Inflammatory macrophage treated with lipopolysaccharide for 1 hour (primary cell): Measurements from ENCODE around the gene CHRNA5.

Experiments
- DNase-seq, 2 donors: peaks; one replicate each; pipeline ENCODE4 v3.0.0-alpha.2; 2020 to 2022

CHRNA5 gene

DNA sequence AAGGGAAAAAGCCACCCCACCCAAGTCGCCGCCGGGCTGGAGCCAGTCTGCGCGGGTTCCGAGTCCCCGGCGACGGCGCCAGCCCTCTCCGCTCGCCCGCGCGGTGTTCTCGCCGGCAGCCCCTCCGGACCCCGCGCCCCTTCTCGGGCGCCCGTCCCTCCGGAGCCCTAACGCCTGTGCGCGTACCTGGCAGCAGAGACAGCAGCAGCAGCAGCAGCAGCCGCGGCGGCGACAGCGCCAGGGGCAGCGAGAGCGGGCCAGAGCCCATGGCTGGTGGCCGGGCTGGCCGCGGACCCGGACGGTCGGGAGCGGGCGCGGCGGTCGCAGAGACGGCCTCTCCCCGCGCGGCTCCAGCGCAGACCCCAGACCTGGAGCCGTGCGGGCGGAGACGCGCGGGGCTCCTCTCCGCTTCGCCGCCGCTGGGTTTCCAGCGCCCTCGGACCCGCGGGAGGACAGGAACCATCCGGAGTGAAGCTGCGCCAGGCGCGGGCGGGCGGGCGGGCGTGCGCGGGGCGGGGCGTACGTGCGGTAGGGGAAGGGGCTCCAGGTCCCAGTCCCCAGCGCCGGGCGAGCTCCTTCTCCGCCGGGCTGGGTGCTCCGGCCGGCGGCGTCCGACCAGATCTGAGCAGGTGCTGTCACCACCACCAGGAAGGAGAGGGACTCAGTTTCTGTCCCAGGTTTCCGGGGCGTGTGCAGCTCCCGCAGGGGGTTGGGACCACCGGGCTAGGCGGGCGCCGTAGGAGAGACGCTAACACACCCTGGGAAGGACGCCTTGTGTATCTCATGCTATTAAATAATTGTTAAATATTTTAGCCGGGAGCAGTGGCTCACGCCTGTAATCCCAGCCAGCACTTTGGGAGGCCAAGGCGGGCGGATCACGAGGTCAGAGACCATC is 55.5 kb downstream of the CHRNA5 start, which contains the start of gene CHRNA3:
CHRNA3 (minus strand) TSS at position 470 of the 895 bp plus-strand sequence; CDS start at position 268, 202 bp downstream.
- DNase-seq = no peak

DNA sequence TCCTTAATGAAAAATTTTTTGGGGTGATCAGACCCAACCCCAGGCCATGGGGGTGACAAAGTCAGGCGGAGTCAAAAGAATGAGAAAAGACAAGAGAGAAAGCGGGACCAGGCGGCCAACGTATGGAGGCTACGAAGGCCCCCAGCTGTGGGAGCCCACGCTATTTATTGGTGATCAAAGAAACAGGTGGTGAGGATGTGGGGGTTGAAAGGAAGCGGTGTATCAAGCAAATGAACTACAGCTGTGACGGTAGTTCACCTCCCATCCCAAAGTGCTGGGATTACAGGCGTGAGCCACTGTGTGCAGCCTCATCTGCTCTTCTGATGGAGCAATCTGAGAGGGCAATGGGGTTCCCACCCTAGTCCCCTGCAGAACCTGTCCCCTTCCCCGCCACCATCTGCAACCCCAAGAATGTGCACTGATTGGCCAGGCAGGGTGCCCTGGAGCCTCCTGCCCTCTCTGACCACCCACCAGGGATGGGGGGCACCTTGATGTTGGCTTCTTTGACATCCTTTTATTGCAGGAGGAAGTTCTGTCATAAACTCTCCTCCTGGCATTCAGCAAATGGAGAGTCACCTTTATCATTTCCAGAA is 56.6 kb downstream of the CHRNA5 start:
- no peak for DNase-seq

DNA sequence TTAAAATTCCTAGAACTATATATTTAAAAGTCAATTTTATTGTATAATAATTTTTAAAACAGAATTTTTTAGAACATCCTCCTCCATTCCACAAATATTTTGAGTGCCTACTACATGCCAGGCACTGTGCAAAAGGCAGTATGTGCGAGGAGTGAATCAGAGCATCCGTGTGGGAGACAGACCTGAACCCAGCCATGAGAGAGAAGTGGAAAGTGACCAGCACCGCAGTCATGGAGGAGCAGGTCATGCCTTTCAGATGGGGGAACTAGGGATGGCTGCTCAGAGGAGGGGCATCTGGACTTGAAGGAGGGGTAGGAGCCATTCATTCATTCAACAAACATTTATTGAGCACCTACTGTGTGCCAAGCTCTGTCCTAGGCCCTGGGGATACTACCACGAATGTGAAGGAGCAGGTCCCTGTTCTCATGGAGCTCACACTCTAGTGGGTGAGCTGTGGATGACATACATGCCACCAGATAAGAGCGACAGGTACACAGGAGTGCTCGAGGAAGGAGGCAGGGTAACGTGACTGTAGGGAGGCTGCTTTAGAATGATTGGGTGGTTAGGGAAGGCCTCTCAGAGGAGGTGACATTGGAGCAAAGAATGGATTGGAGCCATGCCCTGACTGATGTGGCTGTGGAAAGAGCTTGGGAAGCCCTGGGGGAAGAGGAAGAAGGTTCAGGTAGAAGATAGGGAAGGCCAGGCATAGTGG is 58.6 kb downstream of the CHRNA5 start:
- no peak for DNase-seq

DNA sequence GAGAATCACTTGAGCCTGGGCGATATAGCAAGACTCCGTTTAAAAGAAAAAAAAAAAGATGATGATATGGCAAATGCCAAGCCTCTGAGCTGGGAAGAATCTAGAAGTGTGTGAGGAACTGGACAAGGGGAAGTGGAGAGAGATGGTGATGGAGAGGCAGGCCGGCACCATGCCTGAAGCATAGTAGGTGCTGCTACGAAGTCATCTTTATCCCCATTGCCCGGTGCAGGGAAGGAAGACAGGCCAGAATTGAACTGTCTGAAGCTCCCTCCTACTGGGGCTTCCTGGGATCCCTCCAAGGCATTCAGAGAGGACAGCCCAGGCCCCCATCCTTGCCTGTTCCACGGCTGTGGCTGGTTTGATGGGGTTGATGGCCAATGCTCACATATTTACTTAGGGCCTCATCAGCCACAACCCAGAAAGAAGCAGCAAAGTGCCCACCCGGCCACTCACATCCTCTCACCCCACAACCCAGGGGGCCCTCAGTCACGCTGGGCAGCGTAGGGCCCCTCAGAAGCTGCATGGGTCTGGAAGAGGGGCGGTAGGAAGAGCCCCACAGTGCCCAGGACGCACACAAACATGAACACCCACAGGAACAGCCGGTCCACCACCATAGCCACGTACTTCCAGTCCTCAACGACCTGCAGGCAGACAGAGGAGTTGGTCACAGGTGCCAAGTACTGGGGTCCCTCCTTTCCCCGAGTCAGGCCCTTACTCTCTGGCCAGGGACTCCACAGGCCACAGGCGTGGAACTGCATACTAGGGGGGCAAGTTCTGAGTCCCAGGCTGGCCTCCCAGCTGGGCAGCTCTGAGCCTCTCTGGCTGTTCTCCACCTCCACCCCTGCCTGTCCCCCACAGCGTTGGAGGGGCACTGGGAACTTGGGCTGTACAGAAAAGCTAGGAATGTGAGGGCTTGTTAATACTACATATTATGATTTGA is 59.6 kb downstream of the CHRNA5 start:
- DNase-seq = no peak

DNA sequence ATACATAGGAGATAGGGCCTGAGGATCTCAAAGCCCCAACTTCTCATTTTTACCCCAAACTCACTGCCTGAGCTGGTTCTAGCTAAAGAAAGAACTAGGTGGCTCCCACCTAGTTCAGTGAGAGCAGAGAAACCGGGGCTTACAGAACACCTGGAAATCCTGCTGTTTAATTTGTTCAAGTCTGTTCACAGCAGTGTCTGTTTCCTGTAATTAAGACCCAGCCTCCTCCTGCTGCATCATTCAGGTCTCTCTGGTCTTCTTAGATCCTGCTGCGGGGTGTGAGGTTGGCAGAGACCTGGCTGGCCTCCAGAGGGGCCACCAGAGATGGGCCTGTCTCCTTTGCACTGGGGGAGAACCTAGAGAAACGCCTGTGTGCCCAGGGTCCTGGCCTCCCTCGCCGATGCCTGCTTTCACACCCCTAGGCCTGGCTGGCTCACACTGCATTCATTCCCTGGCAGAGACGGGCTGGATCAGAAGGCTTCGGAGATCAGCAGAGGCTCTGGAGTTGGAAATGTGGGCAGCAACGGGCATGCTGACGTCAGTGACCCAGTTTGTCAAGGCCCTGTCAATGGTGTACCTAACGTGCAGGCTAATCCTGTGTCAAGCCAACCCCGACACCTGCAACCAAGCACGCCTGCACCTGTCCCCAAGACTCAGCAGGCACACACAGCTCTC is 60.4 kb downstream of the CHRNA5 start:
- no peak for DNase-seq

DNA sequence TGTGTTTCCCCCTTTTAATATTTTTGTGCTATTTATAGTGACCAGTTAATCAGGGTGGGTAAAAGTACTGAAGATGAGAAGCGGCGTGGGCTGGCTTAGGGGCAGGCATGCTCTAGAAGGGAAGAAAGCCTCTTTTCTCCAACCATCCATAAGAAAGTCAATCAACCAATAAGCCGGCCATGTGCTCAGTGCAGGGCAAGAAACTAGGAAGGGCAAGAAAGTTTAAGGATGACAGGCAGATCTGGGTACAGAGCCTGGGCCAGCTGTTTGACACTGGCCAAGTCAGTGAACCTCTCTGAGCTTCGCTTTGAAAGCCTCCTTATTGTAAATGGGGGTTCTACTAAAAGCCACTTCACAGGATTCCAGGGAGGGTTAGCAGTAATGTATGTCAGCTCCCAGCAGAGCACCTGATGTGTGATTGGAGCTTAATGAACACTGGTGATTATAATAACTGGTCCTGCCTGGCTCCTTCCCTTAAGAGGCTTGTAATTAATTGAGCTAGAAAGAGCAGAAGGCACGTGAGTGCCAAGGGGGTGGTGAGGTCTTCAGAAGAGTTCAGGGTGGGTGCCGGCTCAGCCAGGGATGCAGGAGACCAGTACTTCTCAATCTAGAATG is 61.2 kb downstream of the CHRNA5 start:
- DNase-seq = no peak

DNA sequence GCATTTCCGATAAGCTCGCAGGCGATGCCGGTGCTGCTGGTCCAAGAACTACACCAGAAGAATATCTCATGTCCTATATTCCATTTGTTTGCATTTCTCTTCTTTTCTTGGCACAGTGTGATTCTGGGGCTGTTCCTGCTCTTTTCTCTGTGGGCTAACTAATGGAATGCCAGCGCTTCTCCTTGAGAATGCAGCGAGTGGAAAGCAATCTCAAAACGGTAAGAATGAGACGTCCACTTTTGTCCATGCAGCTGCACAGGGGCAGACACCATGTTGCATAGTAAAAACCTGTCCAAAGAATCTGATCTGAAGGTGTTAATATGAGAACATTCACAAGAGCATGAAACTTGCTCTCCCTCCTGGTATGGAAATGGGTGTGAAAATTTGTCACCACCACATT is 62.0 kb downstream of the CHRNA5 start:
- no peak for DNase-seq

DNA sequence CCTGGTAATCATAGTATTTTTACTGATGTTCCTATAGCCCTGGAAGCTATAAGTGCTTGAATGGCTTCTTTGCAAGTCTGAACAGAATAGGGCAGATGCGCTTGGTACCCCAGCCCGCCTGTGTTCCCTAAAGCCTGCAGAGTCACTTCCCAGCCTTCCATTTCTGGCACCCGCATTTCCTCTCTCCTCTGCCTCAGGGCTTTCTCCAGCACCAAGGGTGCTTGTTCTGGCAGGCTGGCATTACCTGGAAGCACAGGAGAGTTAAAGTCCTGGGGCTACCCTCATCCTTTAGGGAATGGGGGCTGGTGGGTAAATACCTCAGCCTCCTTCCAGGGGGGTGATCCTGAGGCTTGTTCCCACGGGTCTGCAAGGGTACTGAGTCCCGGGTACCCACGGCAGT is 62.9 kb downstream of the CHRNA5 start:
- no peak for DNase-seq

DNA sequence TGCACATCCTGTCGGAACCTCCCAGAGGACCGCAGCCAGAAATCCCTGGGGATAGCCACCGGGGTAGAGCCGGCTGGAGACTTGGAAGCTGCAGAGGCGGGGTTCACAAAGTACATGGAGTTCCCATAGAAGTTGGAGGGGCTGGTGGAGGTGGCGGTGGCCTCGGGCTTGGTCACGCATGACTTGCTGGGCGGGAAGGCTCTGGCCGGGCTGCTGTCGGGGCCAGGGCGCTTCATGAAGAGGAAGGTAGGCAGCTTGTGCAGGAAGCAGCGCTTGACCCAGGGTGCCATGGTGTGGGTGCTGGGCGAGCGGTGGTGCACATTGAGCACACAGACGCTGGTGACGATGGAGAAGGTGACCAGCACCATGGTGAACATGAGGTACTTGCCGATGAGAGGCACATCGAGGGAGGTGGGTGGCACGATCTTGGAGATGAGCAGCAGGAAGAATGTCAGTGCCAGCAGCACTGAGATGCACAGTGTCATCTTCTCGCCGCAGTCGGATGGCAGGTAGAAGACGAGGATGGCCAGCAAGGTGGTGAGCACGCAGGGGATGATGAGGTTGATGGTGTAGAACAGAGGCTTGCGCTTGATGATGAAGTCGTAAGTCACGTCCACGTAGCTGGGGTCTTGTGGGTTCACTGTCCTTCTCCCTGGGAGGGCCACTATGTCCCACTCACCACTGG is 63.9 kb downstream of the CHRNA5 start:
- no peak for DNase-seq

DNA sequence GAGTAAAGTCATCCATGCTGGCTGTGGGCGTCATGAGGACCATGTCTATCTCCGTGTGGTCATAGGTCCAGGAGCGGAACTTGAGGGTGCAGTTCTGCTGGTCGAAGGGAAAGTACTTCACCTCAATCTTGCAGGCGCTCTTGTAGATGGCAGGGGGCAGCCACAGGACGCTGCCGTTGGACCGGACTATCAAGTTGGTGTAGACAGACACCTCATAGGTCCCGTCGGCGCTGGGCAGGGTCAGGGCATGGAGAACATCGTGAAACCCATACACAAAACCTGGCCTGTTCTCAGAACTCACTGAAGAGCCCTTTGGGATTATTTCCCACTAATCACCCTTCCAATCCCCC is 64.4 kb downstream of the CHRNA5 start:
- DNase-seq = no peak

DNA sequence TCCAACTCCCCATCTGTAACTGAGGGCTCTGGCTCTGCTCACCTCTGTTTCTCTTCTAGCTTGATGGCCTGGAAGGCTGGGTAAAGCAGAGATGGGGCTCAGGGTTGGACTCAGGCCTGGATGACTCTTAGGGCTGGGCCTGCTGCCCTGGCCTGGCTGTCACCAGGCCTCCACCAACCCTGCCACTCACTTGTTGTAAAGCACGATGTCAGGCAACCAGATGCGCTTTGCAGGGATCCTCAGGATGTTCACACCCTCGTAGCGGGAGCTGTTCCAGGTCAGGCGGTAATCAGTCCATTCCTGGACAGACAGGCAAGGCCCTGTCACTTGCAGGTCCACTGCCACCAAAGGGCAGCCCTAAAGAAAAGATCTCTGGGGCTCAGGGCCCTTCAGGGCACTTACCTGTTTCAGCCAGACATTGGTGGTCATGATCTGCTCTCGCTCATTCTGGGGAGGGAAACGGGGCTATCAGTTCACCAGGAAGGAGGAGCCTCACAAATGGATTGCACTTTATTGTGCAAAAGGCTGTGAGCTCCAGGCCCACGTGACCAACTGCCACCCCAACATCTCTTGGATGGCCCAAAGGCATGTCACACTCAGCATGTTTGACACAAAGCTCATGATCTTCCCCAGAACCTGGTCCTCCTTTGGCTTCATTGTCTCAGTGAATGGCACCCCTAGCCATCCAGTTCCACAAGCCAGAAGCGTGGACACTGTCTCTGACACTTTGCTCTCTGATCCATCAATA is 65.7 kb downstream of the CHRNA5 start:
- no peak for DNase-seq

DNA sequence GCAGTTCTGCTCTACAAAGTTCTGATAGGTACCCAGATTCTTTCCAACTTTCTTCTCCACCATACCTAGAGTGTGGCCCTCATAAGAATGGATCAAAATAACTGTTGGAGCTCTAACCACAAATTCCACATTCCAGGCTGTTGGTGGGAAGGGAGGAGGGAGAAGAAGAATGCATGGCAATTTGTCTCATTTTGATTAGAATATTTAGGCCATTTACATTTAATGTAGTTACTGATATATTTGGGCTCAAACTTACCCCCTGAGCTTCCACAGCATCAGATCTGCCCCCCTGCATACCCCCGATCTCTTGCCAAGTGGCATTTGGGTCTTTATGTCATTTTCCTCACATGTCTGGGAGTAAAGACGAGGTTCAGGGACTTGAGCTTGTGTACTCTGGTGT is 68.0 kb downstream of the CHRNA5 start:
- no peak for DNase-seq

DNA sequence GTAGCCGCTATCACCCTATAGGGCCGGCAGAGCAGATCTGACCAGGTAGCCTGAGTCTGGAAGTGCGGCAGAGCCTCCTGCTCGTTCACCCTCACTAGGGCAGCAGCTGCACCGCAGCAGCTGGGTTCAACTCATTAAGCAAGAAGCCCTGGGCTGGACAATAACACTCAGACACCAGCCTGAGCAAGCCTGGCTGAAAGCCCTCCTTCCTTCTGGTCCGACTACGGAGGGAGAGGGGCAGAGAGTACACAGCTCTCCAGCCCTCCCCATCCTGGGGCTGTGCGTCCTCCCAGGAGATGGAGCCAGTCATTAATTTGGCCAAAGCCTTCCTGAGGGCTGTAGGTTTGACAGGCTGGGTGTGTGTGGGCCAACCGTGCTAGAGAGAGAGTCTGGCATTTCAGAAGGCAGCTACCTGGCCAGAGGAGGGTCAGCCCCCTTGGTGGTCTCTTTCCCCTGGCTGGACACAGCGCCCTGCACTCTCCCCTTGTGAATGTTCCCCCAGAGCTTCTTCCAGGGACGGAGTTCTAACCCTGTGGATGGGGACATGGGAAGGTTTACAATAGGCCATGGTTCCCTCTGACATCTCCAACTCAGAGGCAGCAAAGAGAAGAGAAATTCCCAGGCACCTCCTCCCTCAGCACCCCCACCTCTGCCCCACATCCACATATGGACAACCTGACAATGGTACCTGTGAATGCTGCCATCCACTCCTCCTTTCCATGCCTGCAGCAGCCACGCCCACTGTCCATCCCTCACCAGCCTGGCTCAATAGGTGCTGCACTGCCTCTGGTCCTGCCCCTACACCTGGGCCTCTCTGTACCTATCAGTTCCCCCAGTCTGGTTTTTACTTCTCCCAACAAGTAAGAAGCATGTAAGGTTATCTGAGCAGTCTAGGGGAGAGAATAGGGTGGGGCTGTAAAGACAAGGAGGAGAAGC is 69.2 kb downstream of the CHRNA5 start:
- no peak for DNase-seq

DNA sequence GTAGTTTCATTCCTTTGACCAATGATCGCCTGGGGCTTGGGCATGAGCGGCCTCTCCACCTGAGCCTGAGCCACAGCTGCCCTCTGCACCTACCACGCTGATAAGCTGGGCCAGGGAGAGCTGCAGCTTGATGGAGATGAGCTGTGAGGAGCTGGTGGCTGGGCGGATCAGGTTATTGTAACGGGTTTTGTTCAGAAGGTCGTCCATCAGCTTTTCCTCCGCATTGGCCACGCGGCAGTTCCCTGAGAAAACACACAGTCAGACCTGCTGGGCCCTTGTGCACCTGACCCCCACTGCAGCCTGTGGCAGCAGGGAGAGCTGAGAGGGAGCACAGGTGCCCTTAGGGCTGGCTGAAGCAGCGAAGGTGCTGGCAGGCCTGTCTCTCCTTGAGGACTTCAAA is 70.0 kb downstream of the CHRNA5 start:
- DNase-seq = no peak

DNA sequence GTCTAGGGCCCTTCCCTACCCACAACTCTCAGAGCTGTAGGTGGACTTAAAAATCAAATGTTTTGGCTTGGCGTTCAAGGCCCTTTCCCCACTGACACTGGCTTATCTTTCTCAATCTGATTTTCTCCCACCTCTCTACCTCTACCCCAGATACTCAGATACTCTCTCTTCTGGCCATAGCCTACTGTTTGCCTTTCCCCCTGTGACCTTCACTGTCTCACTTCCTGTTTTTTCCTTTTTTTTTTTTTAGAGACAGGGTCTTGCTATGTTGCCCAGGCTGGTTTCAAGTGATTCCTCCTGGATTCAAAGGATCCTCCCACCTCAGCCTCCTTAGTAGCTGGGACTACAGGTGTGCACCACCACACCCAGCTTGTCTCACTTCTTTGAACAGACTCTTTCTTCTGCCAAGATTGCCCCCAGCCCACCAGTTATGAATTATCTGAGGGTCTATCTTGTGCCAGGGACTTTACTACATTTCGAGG is 71.1 kb downstream of the CHRNA5 start:
- DNase-seq = no peak

DNA sequence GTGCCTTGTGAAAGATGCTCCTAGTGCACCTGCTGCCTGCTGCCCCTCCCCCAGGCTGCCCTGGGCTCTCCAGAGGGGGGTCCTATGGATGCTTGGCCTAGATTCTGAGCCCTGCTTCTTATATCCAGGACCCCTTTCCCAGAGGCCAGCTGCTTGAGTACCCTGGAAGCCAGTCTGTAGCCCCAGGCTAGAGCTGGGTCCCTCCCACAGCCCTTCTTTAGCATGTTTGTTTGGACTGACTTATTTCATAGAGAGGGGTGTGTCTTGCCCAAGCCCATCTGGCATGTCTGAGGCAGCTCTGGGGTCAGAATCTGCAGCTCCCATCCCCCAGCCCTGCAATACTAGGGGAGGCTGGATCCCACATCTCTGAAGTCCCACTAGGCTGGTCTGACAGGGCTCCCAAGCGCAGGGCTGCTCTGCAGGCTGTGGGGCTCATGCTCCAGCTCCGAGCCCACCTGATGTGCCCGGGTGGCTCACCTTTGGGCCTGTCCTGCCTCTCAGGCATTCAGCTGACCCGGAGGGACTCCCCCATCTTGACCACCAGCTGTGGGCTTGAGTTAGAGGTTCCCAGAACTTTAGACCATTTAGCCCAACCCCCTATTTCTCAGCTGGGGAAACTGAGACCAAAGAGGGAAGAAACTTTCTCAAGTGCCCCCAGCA is 72.6 kb downstream of the CHRNA5 start:
- DNase-seq = no peak

DNA sequence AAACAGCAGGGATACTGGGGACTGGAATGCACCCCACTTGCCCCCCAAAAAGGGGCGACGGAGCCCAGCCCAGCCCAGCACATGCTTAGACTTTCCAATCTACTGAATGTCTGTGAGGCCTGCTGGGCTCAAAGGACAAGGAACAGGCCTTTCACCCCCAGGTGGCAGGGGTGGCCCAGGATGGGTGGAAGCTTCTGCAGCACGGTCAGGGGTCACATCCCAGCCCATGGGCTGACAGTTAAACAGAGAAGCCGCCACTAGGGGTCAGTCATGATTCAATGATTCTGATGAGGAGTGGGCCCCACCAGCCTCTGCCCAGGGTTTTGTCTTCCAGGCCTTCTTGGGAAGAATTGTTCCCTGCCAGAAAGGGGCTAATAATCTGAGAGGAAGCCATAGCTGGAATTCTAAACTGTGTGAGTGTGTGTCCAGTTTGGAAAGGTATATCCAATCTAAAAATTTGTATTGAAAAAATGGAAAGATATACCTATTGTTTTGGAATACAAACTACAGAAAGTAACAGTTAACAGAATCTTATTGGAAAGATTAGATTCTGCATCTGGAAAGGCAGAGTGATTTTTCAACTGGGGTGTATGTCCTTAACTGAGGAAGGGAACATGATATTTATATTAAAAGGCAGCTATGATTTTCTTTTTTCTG is 73.5 kb downstream of the CHRNA5 start:
- DNase-seq = peak; percentile 28 to 78
